ENCODE measurements around the gene VANGL1. TPM values are rescaled to one million over a fixed set of nuclear protein-coding genes. Genes with fewer than 3 reads are reported as not detected.
A peak's percentile ranks its signal among the peaks of the same experiment; 100 is the strongest.

VANGL1 gene
- total and polyA plus RNA-seq, 2 of the 4 experiments (the other 2 are of a cell fraction), result 6.1 to 6.7 TPM

DNA sequence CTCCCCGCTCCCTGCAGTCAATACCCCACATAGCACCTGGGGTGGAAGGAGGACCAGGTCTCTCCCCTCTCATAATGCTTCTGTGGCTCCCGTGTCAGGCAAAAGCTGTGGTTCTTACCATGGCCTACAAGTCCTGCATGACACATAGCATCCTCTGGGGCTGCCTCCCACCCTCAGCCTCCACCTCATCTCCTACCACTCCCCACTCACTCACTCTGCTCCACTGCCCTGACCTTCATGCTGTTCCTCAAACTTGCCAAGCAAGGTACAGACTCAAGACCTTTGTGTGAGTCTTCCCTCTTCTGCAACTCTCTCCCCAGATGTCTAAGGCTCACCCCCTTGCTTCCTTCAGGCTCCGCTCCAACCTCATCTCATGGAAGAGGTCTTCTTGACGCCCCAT, 28.0 kb upstream of the VANGL1 start:
- POLR2A ChIA-PET (ENCODE audit: unreplicated experiment), result no interaction called here
- BruUV-seq (replicated peaks), result no TSS peak

More for the DNA sequence above, 28.0 kb upstream of the VANGL1 start:
- no peak overlapping the region for H2BK20ac ChIP-seq (ENCODE audit: low read depth, low read length)
- CTCF ChIA-PET, result no interaction called here
- ATAC-seq (ENCODE audit: low read depth) (no peak), DNase-seq (no peak)
- dilution Hi-C loops (cut with HindIII; ENCODE audit: low sequenced_read_pairs, unreplicated experiment), result no loop called here
- no peak overlapping the region for H2BK5ac ChIP-seq (ENCODE audit: low read depth, low read length, poor library complexity, severe bottlenecking)
- no peaks in the 10 kb centered on the region for H4K20me1 ChIP-seq (ENCODE audit: insufficient read depth, low read length)
- H3K4ac ChIP-seq (ENCODE audit: low read depth, low read length), result no peak overlapping the region
- no peaks in the 10 kb centered on the region for H3K36me3 ChIP-seq (ENCODE audit: control insufficient read depth, insufficient read depth, low read length)
- 75% methylated on average over 3 of the region's 4 CpGs; no CpG with 5 or more reads in 1 of the 2 experiments for WGBS, 2 experiments (ENCODE audit: extremely low coverage in 2 of 2, insufficient read length in 1 of 2)
- H3K27me3 ChIP-seq (ENCODE audit: control insufficient read depth, insufficient read depth, low read length), result peaks cover 46% of the 10 kb centered on the region
- no peak overlapping the region for H3K18ac ChIP-seq (ENCODE audit: low read depth, low read length)
- H3K79me1 ChIP-seq (ENCODE audit: low read depth in 1 of 2, low read length in 2 of 2), result no peaks in the 10 kb centered on the region
- no peak overlapping the region for H3K27ac ChIP-seq (ENCODE audit: insufficient read depth, low read length)
- no peak overlapping the region for H2AK9ac ChIP-seq (replicated peaks; ENCODE audit: low read depth, low read length, poor library complexity)
- H2BK120ac ChIP-seq (ENCODE audit: low read depth, low read length), result no peak overlapping the region
- H3K4me3 ChIP-seq (ENCODE audit: insufficient read depth, low read depth, low read length), result no peak overlapping the region
- no peak overlapping the region for H4K91ac ChIP-seq (ENCODE audit: insufficient read depth, low read depth, low read length)
- no peaks in the 10 kb centered on the region for H3K9me3 ChIP-seq (ENCODE audit: control insufficient read depth, insufficient read depth, low read length)
- H3K14ac ChIP-seq (replicated peaks; ENCODE audit: low read depth, low read length), result no peak overlapping the region
- peak overlapping the region; percentile 19 for H2AFZ ChIP-seq (replicated peaks; ENCODE audit: low read length, poor library complexity)
- no peak overlapping the region for H2AK5ac ChIP-seq (ENCODE audit: low read depth, low read length)
- no peak overlapping the region for H2BK15ac ChIP-seq (ENCODE audit: low read depth, low read length)
- intact Hi-C loops (cut with micrococcal nuclease), result no loop called here
- no peaks in the 10 kb centered on the region for H3K4me1 ChIP-seq (ENCODE audit: control insufficient read depth, insufficient read depth, low read length)
- TF ChIP-seq SMC3 (IDR thresholded peaks at IDR 0.05; ENCODE audit: low read depth, low read length) (no peak), RFX5 (IDR thresholded peaks at IDR 0.05; ENCODE audit: low read depth, low read length) (no peak), USF2 (IDR thresholded peaks at IDR 0.05; ENCODE audit: low read depth, low read length) (no peak), MAFK (IDR thresholded peaks at IDR 0.05; ENCODE audit: low read depth, low read length) (no peak), RCOR1 (IDR thresholded peaks at IDR 0.05; ENCODE audit: insufficient replicate concordance, low read length) (no peak), BHLHE40 (IDR thresholded peaks at IDR 0.05; ENCODE audit: low read depth, low read length) (no peak), NFE2L2 (IDR thresholded peaks at IDR 0.05; ENCODE audit: low read depth, low read length) (no peak)
- H3K9ac ChIP-seq (ENCODE audit: low read depth, low read length), result no peak overlapping the region
- H4K5ac ChIP-seq (ENCODE audit: low read depth, low read length), result no peak overlapping the region
- H3K23ac ChIP-seq (ENCODE audit: low read depth, low read length), result no peak overlapping the region
- no peak overlapping the region for H4K8ac ChIP-seq (ENCODE audit: low read depth in 2 of 2, low read length in 2 of 2)
- no peaks in the 10 kb centered on the region for H3K9me1 ChIP-seq (ENCODE audit: insufficient read depth, low read length)
- no peak overlapping the region for H3K56ac ChIP-seq (ENCODE audit: extremely low read depth, insufficient read depth, low read length)
- no peak overlapping the region for H3K4me2 ChIP-seq (ENCODE audit: low read depth, low read length)
- in situ Hi-C loops (cut with MboI; ENCODE audit: low sequenced_read_pairs), result no loop called here
